GM12878 (cell line): ENCODE results near the gene ICAM2. TPM values are rescaled to one million over a fixed set of nuclear protein-coding genes. Genes with fewer than 3 reads are reported as not detected.
A peak's percentile ranks its signal among the peaks of the same experiment; 100 is the strongest.

Source experiments
- ATAC-seq: fragments of 200-7000 bp; cut with Tn5 transposase; 3 replicates; pipeline ENCODE4 v1.9.1; 2020; ENCODE audit warnings: mild to moderate bottlenecking, moderate library complexity
- BruUV-seq: library from RNA; stranded (reverse); fragments of 400-500 nt; replicated peaks from 2 replicates; lab custom pipeline; 2021; lab: Mats Ljungman, UMichigan
- CTCF ChIA-PET: fragments of 300-600 bp; sonication (Branson Sonifier 250); formaldehyde crosslinking; extraction: SDS; loops from one replicate; lab custom pipeline; 2021; ENCODE audit warnings: inconsistent platforms; lab: Yijun Ruan, JAX
- POLR2A ChIA-PET: fragments of 350-600 bp; formaldehyde crosslinking; extraction: SDS; loops from one replicate; lab custom pipeline; 2021; ENCODE audit warnings: inconsistent platforms; lab: Charles Lee
- RAD21 ChIA-PET: fragments of 300-600 bp; sonication (Branson Sonifier 250); formaldehyde crosslinking; loops from one replicate; lab custom pipeline; 2023; ENCODE audit warnings: antibody characterized with exemption; ENCODE audit not compliant: unreplicated experiment; lab: Charles Lee
- SMC1A ChIA-PET: fragments of 300-600 bp; sonication (Branson Sonifier 250); formaldehyde crosslinking; loops from one replicate; lab custom pipeline; 2023; ENCODE audit not compliant: unreplicated experiment, uncharacterized antibody; lab: Charles Lee
- DNase-seq: peaks from one replicate; pipeline ENCODE4 v3.0.0-alpha.2; 2011; ENCODE audit warnings: low read depth, low spot score
- FAIRE-seq: peaks from 3 replicates; lab custom pipeline; 2011; peaks lifted over from hg19 to GRCh38; lab: Jason Lieb, UNC
- H2AFZ ChIP-seq: 2 replicates; pipeline ENCODE4 v1.6.0; 2011; ENCODE audit warnings: low read depth, low read length, control low read depth; ENCODE audit not compliant: control insufficient read depth
- H3K27ac ChIP-seq: 2 replicates; pipeline ENCODE4 v1.5.1; 2011; ENCODE audit warnings: control low read depth; ENCODE audit not compliant: control insufficient read depth, insufficient read depth
- H3K27me3 ChIP-seq, 2 experiments: replicated peaks in 1 of 2; 2 replicates each; pipeline versions ENCODE4 v1.6.0 to v1.6.1; 2011; ENCODE audit warnings: low read length in 1 of 2; ENCODE audit not compliant: control insufficient read depth in 2 of 2, insufficient read depth in 2 of 2
- H3K36me3 ChIP-seq, 2 experiments: 2 replicates each; pipeline ENCODE4 v1.5.1; 2011; ENCODE audit warnings: low read length in 1 of 2; ENCODE audit not compliant: control insufficient read depth in 2 of 2, insufficient read depth in 2 of 2
- H3K4me1 ChIP-seq: 2 replicates; pipeline ENCODE4 v1.6.1; 2011; ENCODE audit warnings: mild to moderate bottlenecking, low read length, moderate library complexity, mixed read lengths; ENCODE audit not compliant: control insufficient read depth, insufficient read depth
- H3K4me2 ChIP-seq: 2 replicates; pipeline ENCODE4 v1.6.0; 2011; ENCODE audit warnings: control low read depth; ENCODE audit not compliant: control insufficient read depth, insufficient read depth
- H3K4me3 ChIP-seq: fragments of 200-600 bp; sonication (generic); 2 replicates; pipeline ENCODE4 v1.5.1; 2016
- H3K79me2 ChIP-seq: 2 replicates; pipeline ENCODE4 v1.6.0; 2011; ENCODE audit warnings: low read length; ENCODE audit not compliant: control insufficient read depth, insufficient read depth
- H3K9ac ChIP-seq: 2 replicates; pipeline ENCODE4 v1.8.0; 2011; ENCODE audit warnings: low read length, control low read depth, mixed read lengths; ENCODE audit not compliant: control insufficient read depth, insufficient read depth
- H3K9me3 ChIP-seq: replicated peaks from 3 replicates; pipeline ENCODE4 v1.5.1; 2011; ENCODE audit warnings: mild to moderate bottlenecking, low read length; ENCODE audit not compliant: control insufficient read depth, insufficient read depth
- H4K20me1 ChIP-seq: 2 replicates; pipeline ENCODE4 v1.6.0; 2011; ENCODE audit not compliant: control insufficient read depth, insufficient read depth
- NFIC ChIP-seq: IDR thresholded peaks from 2 replicates; pipeline ENCODE4 v1.6.1; 2012; ENCODE audit warnings: low read depth, mild to moderate bottlenecking, inconsistent platforms, low read length, moderate library complexity
- SMAD1 ChIP-seq: fragments of 450-650 bp; IDR thresholded peaks from 2 replicates; pipeline ENCODE4 v1.6.1; 2018; ENCODE audit warnings: mild to moderate bottlenecking, low read depth; ENCODE audit not compliant: partially characterized antibody
- SP1 ChIP-seq: IDR thresholded peaks from one replicate; pipeline ENCODE4 v1.6.1; 2011; ENCODE audit warnings: low read depth, low read length
- ZNF24 ChIP-seq: fragments of 450-650 bp; IDR thresholded peaks from 2 replicates; pipeline ENCODE4 v1.6.1; 2017; ENCODE audit warnings: antibody characterized with exemption, mild to moderate bottlenecking
- WGBS: methylation state at CpG from one replicate; pipeline ENCODE4 v1.1.6; 2016; ENCODE audit warnings: low lambda C conversion rate; ENCODE audit not compliant: insufficient replicate concordance, insufficient coverage; ENCODE audit errors: missing lambda C conversion rate; 5-methylcytosine and 5-hydroxymethylcytosine counted together
- in situ Hi-C: fragments of 300-500 bp; cut with MboI; formaldehyde crosslinking; loops from 9 replicates; pipeline ENCODE4 v1.14.3; 2018; ENCODE audit warnings: mixed read lengths
- intact Hi-C: fragments of 100-400 bp; cut with micrococcal nuclease; formaldehyde crosslinking; loops from one replicate; pipeline ENCODE4 v1.14.2; 2022; ENCODE audit not compliant: unreplicated experiment
- polyA plus RNA-seq, 11 experiments: library from polyadenylated mRNA; depleted of rRNA in 4 of 11; unstranded in 6 of 11; stranded (reverse) in 5 of 11; fragments of >200 nt; fragmentation: Nextera tagmentation in 4 of 11; fragmentation: Illumina TruSeq in 1 of 11; extraction: Ambion mirVana in 4 of 11; extraction: Trizol in 1 of 11; gene quantifications; 1 replicate in 1 of 11; 2 replicates in 10 of 11; pipeline versions ENCODE4 v1.2.1 to v1.2.3, GENCODE V29; 2011 to 2016; ENCODE audit warnings: inconsistent platforms in 2 of 11, missing spikeins in 2 of 11, low read depth in 1 of 11
- total RNA-seq, 4 experiments: library from RNA; depleted of rRNA in 3 of 4; stranded (reverse); fragments of >200 nt in 3 of 4; fragmentation: Illumina TruSeq in 1 of 4; extraction: Trizol in 1 of 4; gene quantifications; 2 replicates each; pipeline versions ENCODE4 v1.2.1 to v1.2.3, GENCODE V29; 2013 to 2021

ICAM2 gene
- total and polyA plus RNA-seq, 10 of the 15 experiments (the other 5 are each of a cell fraction or from before 2014, with no cell fraction given), result 23.6 to 108 (median 58.1) TPM

DNA sequence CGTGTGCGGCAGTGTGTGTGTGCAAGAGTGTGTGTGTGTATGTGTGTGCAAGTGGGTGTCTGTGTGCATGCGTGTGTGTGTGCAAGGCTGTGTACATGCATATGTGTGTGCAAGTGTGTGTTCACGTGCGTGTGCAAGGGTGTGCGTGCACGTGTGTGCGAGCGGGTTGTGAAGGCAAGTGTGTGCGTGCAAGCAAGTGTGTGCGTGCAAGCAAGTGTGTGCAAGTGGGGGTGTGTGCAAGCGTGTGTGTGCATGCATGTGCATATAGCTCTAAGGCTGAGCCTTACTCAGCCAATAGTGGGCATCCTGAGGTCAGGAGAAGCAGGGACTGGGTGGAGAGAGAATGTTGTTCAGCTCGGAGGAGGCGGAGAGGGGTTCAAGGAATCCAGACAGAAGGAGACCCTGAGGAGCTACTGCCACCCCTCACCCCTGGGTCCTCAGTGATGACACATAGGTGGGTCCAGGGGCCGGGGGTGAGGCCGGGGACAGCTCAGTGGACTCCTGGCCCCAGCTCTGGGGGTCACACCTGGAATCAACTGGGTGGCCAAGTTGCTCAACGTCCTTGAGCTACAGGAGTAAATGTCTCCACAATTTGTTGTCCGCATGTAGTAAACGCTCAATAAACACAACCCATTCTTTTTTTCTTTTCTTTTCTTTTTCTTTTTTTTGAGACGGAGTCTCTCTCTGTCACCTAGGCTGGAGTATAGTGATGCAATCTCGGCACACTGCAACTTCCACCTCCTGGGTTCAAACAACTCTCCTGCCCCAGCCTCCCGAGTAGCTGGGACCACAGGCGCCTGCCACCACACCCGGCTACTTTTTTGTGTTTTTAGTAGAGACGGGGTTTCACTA, 20.5 kb downstream of the ICAM2 start (continued):
- TF ChIP-seq SMAD1, result no peak

DNA sequence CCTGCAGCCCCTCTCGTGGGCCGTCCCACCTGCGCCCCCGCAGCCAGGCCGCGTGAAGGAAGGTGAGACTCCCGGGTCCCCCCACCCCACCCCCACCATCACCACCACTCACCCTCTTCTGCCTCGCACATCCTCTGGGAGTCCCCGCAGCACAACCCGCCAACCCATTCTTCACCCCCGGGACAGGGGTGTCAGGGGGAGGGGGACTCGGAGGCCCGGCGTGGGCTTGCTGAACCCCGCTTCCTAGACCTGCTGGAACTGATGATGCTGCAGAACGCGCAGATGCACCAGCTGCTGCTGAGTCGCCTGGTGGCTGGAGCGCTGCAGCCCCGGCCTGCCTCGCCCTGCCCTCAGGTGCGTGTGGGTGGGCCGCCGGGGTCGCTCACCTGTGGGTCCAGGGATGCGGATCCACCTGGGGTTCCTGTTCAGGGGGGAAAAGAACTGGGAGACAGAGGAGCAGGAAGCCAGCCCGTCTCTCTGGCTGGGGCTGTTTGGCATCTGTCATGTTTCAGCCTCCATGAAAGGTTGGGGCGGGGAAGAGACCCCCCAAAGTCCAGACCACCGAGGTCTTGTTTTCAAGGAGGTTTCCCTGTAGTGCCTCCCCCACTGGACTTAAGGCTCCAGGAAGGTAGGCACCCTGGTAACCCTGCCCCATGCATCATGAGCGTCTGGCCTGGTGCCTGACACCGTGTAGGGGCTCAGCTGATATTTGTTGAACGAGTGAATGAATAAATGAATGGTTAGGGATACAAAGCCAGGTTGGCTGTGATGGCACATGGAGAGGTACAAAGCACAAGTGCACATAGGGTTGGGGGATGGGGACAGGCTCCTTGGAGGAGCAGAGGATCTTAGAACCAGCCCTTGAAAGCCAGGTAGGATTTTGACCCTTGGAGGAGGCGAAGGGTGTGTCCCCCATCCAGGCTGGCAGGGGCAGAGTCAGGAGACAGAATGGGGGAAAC, 21.4 kb downstream of the ICAM2 start:
- Histone ChIP-seq H3K79me2 (no peaks in the 10 kb centered on the region), H3K4me1 (peaks cover 4% of the 10 kb centered on the region), H2AFZ (peak overlapping the region; percentile 95; the same call in 1 of the 2 replicates), H3K4me3 (peak overlapping the region; percentile 79; the same call in 1 of the 2 replicates), H4K20me1 (no peaks in the 10 kb centered on the region), H3K27ac (no peak overlapping the region), H3K36me3 (peaks cover 0 to 12% of the 10 kb centered on the region in 2 experiments; a peak in 3 of 4 replicates), H3K9me3 (no peaks in the 10 kb centered on the region), H3K9ac (no peak overlapping the region), H3K27me3 (peaks cover 3 to 7% of the 10 kb centered on the region in 2 experiments; a peak in 3 of 4 replicates), H3K4me2 (peak overlapping the region; percentile 97)
- TF ChIP-seq ZNF24 (no peak), NFIC (peak; percentile 35; the same call in 1 of the 2 replicates), SP1 (peak; percentile 1)
- BruUV-seq, result no TSS peak
- DNase-seq (no peak), FAIRE-seq (no peak), ATAC-seq (peak; percentile 13)
- RAD21 ChIA-PET, result interaction anchor here (0.6 to 0.8 kb wide), 3 partner anchors 12 to 135 kb away, joined by 3 read pairs; no protein-coding TSS in a partner anchor
- SMC1A ChIA-PET, result interaction anchor here (1.0 kb wide), 1 partner anchor 79 kb away, joined by 4 read pairs; no protein-coding TSS in a partner anchor
- POLR2A ChIA-PET, result no interaction called here
- in situ Hi-C loops, result no loop called here
- CTCF ChIA-PET, result interaction anchor here (1.1 to 1.8 kb wide), 3 partner anchors 17 to 135 kb away, joined by 3 to 6 read pairs (median 5); no protein-coding TSS in a partner anchor
- WGBS, result 13% methylated on average over 33 of the region's 33 CpGs
- intact Hi-C loops, result no loop called here
